GM23338 (cell line): ENCODE measurements around the gene PCSK5. TPM values are rescaled to one million over a fixed set of nuclear protein-coding genes. Genes with fewer than 3 reads are reported as not detected.

Source experiments
- ATAC-seq: fragments of 200-7000 bp; cut with Tn5 transposase; 3 replicates; pipeline ENCODE4 v1.9.1; 2020
- DNase-seq: peaks from one replicate; pipeline ENCODE4 v3.0.0-alpha.2; 2015; ENCODE audit warnings: low spot score
- H2AFZ ChIP-seq: fragments of 200-600 bp; sonication (generic); 2 replicates; pipeline ENCODE4 v1.8.0; 2016; ENCODE audit warnings: antibody characterized with exemption, mild to moderate bottlenecking, moderate library complexity
- H3F3A ChIP-seq: fragments of 200-600 bp; sonication (generic); replicated peaks from 2 replicates; pipeline ENCODE4 v1.8.0; 2017; ENCODE audit warnings: antibody characterized with exemption, mixed run types, low read depth
- H3K27ac ChIP-seq: fragments of 200-600 bp; sonication (generic); 2 replicates; pipeline ENCODE4 v1.6.1; 2016; ENCODE audit warnings: low read depth
- H3K27me3 ChIP-seq: fragments of 200-600 bp; sonication (generic); 2 replicates; pipeline ENCODE4 v1.8.0; 2016; ENCODE audit warnings: mild to moderate bottlenecking, mixed run types, moderate library complexity; ENCODE audit not compliant: insufficient read depth
- H3K36me3 ChIP-seq: fragments of 200-600 bp; sonication (generic); 2 replicates; pipeline ENCODE4 v1.8.0; 2016; ENCODE audit warnings: mild to moderate bottlenecking; ENCODE audit not compliant: insufficient read depth
- H3K4me1 ChIP-seq: fragments of 200-600 bp; sonication (generic); 2 replicates; pipeline ENCODE4 v1.8.0; 2016; ENCODE audit warnings: mild to moderate bottlenecking, moderate library complexity; ENCODE audit not compliant: insufficient read depth
- H3K4me2 ChIP-seq: fragments of 200-600 bp; sonication (generic); 2 replicates; pipeline ENCODE4 v1.7.1; 2017; ENCODE audit warnings: mixed run types
- H3K4me3 ChIP-seq: fragments of 200-600 bp; sonication (generic); 2 replicates; pipeline ENCODE4 v1.6.1; 2016; ENCODE audit warnings: mixed run types
- H3K79me2 ChIP-seq: fragments of 200-600 bp; sonication (generic); replicated peaks from 2 replicates; pipeline ENCODE4 v1.8.0; 2017; ENCODE audit warnings: mild to moderate bottlenecking; ENCODE audit not compliant: insufficient read depth
- H3K9me2 ChIP-seq: fragments of 200-600 bp; sonication (generic); 2 replicates; pipeline ENCODE4 v1.8.0; 2017; ENCODE audit not compliant: insufficient read depth
- H4K20me1 ChIP-seq: fragments of 200-600 bp; sonication (generic); replicated peaks from 2 replicates; pipeline ENCODE4 v1.8.0; 2017; ENCODE audit warnings: mild to moderate bottlenecking; ENCODE audit not compliant: insufficient read depth
- H3K27ac Mint-ChIP-seq: 2 replicates; pipeline ENCODE4 v1.8.0; 2020; ENCODE audit warnings: inconsistent platforms, mild to moderate bottlenecking, moderate library complexity, mixed read lengths
- H3K27me3 Mint-ChIP-seq: 3 replicates; pipeline ENCODE4 v1.8.0; 2022; ENCODE audit warnings: low read depth, mild to moderate bottlenecking, moderate library complexity, mixed read lengths, inconsistent platforms; ENCODE audit not compliant: insufficient read depth, poor library complexity
- H3K36me3 Mint-ChIP-seq: 3 replicates; pipeline ENCODE4 v1.8.0; 2021; ENCODE audit warnings: low read depth, mild to moderate bottlenecking, inconsistent platforms, moderate library complexity, mixed read lengths
- H3K4me1 Mint-ChIP-seq: 3 replicates; pipeline ENCODE4 v1.8.0; 2020; ENCODE audit warnings: mild to moderate bottlenecking, inconsistent platforms, mixed read lengths
- H3K4me3 Mint-ChIP-seq: 3 replicates; pipeline ENCODE4 v1.8.0; 2021; ENCODE audit warnings: moderate library complexity, mild to moderate bottlenecking, inconsistent platforms, mixed read lengths
- H3K9me3 Mint-ChIP-seq: 3 replicates; pipeline ENCODE4 v1.8.0; 2020; ENCODE audit warnings: moderate library complexity, mild to moderate bottlenecking, inconsistent platforms, mixed read lengths
- CTCF ChIP-seq, 2 experiments: fragments of 200-600 bp in 1 of 2; sonication (generic) in 1 of 2; conservative IDR thresholded peaks; 2 replicates each; pipeline versions ENCODE4 v1.5.1 to v1.6.1; 2016 to 2017; ENCODE audit warnings: antibody characterized with exemption in 2 of 2, low read depth in 2 of 2, mild to moderate bottlenecking in 2 of 2, moderate library complexity in 1 of 2
- EZH2 ChIP-seq: fragments of 200-600 bp; sonication (generic); IDR thresholded peaks from one replicate; pipeline ENCODE4 v1.8.0; 2017; ENCODE audit warnings: antibody characterized with exemption, mild to moderate bottlenecking, low read depth; ENCODE audit not compliant: unreplicated experiment
- EZH2phosphoT487 ChIP-seq: fragments of 200-600 bp; sonication (generic); IDR thresholded peaks from one replicate; pipeline ENCODE4 v1.8.1; 2018; ENCODE audit warnings: antibody characterized with exemption; ENCODE audit not compliant: unreplicated experiment
- JUNB ChIP-seq: IDR thresholded peaks from one replicate; pipeline ENCODE4 v1.6.1; 2016; ENCODE audit warnings: antibody characterized with exemption; ENCODE audit not compliant: unreplicated experiment
- POLR2AphosphoS5 ChIP-seq: IDR thresholded peaks from 2 replicates; pipeline ENCODE4 v1.6.1; 2016; ENCODE audit warnings: antibody characterized with exemption, low read depth
- STAT1 ChIP-seq: IDR thresholded peaks from one replicate; pipeline ENCODE4 v1.6.1; 2016; ENCODE audit warnings: antibody characterized with exemption; ENCODE audit not compliant: unreplicated experiment
- ZNF114 ChIP-seq: fragments of 250-450 bp; sonication (Bioruptor Pico); IDR thresholded peaks from 2 replicates; pipeline ENCODE4 v1.5.0; 2020; ENCODE audit warnings: mild to moderate bottlenecking, moderate library complexity
- ZNF462 ChIP-seq: fragments of 250-450 bp; sonication (Bioruptor Pico); IDR thresholded peaks from 2 replicates; pipeline ENCODE4 v1.5.0; 2020; ENCODE audit warnings: mild to moderate bottlenecking, moderate library complexity
- polyA plus RNA-seq: library from polyadenylated mRNA; unstranded; fragments of >200 nt; fragmentation: Nextera tagmentation; extraction: Ambion mirVana; gene quantifications from 2 replicates; pipeline ENCODE4 v1.2.1, GENCODE V29; 2016
- total RNA-seq: library from RNA; depleted of rRNA; stranded (reverse); fragments of >200 nt; shearing (Covaris generic); gene quantifications from 2 replicates; pipeline ENCODE4 v1.2.3, GENCODE V29; 2014

The PCSK5 gene
- total and polyA plus RNA-seq, 2 experiments from 2014 or later, result 12.3 to 34.8 TPM

DNA sequence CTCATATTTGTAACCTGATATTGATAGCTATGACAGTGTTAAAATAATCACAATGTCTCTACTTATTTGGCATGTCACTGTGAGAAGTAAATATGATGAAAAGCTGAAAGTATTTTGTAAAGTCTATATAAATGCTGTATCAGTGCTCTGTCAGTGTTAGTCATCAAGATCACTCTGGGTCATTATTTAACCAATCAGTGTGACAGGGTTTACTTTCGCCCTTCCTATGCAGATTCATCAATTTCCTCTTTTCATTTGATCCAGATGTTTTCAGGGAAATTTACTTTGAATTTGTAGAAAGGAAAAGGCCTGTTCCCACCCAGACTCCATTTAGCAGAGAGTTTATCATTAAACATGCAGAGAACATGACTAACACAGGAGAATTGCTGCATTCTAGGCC is 9.9 kb upstream of the PCSK5 start (continued):
- TF ChIP-seq ZNF462 (no peak), POLR2AphosphoS5 (no peak), ZNF114 (CRISPR knock-in tag) (no peak)

GRCh38 chr9:75881761-75882160 is 8.7 kb upstream of the PCSK5 start:
- no peak for DNase-seq
- H3K4me1 Mint-ChIP-seq, result peaks cover 18% of the 10 kb centered on the region
- Histone ChIP-seq H3K36me3 (no peaks in the 10 kb centered on the region), H2AFZ (no peak overlapping the region), H3K9me2 (no peaks in the 10 kb centered on the region), H3K4me1 (peaks cover 15% of the 10 kb centered on the region), H4K20me1 (no peaks in the 10 kb centered on the region), H3K27me3 (no peaks in the 10 kb centered on the region), H3K79me2 (no peaks in the 10 kb centered on the region), H3K27ac (no peak overlapping the region), H3F3A (no peaks in the 10 kb centered on the region), H3K4me3 (no peak overlapping the region), H3K4me2 (no peak overlapping the region)
- no peak overlapping the region for H3K4me3 Mint-ChIP-seq
- peaks cover 4% of the 10 kb centered on the region for H3K27me3 Mint-ChIP-seq
- ATAC-seq, result no peak
- no peak overlapping the region for H3K27ac Mint-ChIP-seq
- H3K36me3 Mint-ChIP-seq, result no peaks in the 10 kb centered on the region
- no peaks in the 10 kb centered on the region; the same call in 2 of the 3 replicates for H3K9me3 Mint-ChIP-seq
- TF ChIP-seq JUNB, result no peak
- no peak for TF ChIP-seq ZNF462
- TF ChIP-seq CTCF (conservative IDR thresholded peaks at IDR 0.05; ENCODE audit: low read depth in 2 of 2), result no peak
- no peak for TF ChIP-seq EZH2
- TF ChIP-seq POLR2AphosphoS5, result no peak
- no peak for TF ChIP-seq ZNF114 (CRISPR knock-in tag)
- TF ChIP-seq STAT1, result no peak
- no peak for TF ChIP-seq EZH2phosphoT487
